Gastrocnemius medialis (tissue), 4 donors: Measurements from ENCODE around the gene SMG6. TPM values are rescaled to one million over a fixed set of nuclear protein-coding genes. Genes with fewer than 3 reads are reported as not detected.

ENCODE experiments used
- ATAC-seq, 2 donors: fragments of 150-250 bp; one replicate each; pipeline ENCODE4 v1.9.1; 2016
- DNase-seq, 2 donors: peaks; one replicate each; pipeline ENCODE4 v3.0.0-alpha.2; 2019
- H3K27ac ChIP-seq, 4 donors: fragments of 200-600 bp; sonication (generic); 1 replicate in 1 of 4; 2 replicates in 3 of 4; pipeline ENCODE4 v1.5.1; 2016 to 2018; ENCODE audit warnings: mild to moderate bottlenecking in 2 of 4, moderate library complexity in 1 of 4
- H3K27me3 ChIP-seq, 3 donors: fragments of 200-600 bp; sonication (generic) in 2 of 3; 1 replicate in 1 of 3; 2 replicates in 2 of 3; pipeline versions ENCODE4 v1.5.1 to v1.6.0; 2016 to 2019; ENCODE audit warnings: mild to moderate bottlenecking in 1 of 3, moderate library complexity in 1 of 3
- H3K36me3 ChIP-seq, 2 donors: fragments of 200-600 bp; sonication (generic) in 1 of 2; one replicate each; pipeline ENCODE4 v1.5.1; 2017 to 2018
- H3K4me1 ChIP-seq, 2 donors: fragments of 200-600 bp; sonication (generic) in 1 of 2; one replicate each; pipeline ENCODE4 v1.5.1; 2016 to 2017; ENCODE audit warnings: mild to moderate bottlenecking in 2 of 2
- H3K4me3 ChIP-seq, 4 donors: fragments of 200-600 bp; sonication (generic) in 3 of 4; 1 replicate in 1 of 4; 2 replicates in 3 of 4; pipeline ENCODE4 v1.5.1; 2016 to 2019; ENCODE audit warnings: mild to moderate bottlenecking in 2 of 4
- H3K9me3 ChIP-seq, 3 donors: fragments of 200-600 bp; sonication (generic) in 2 of 3; 1 replicate in 1 of 3; 2 replicates in 2 of 3; pipeline ENCODE4 v1.5.1; 2016 to 2019
- CTCF ChIP-seq, 5 experiments: fragments of 450-650 bp in 3 of 5; fragments of 200-600 bp in 2 of 5; sonication (generic) in 2 of 5; IDR thresholded peaks in 4 of 5; conservative IDR thresholded peaks in 1 of 5; 1 replicate in 4 of 5; 2 replicates in 1 of 5; pipeline ENCODE4 v1.5.1; 2016 to 2019; ENCODE audit warnings: antibody characterized with exemption in 5 of 5, mild to moderate bottlenecking in 3 of 5, moderate library complexity in 3 of 5
- POLR2A ChIP-seq, 2 donors: fragments of 450-650 bp; IDR thresholded peaks; one replicate each; pipeline ENCODE4 v1.6.1; 2017; ENCODE audit warnings: antibody characterized with exemption in 2 of 2, mild to moderate bottlenecking in 2 of 2, moderate library complexity in 2 of 2
- in situ Hi-C, 4 donors: fragments of 200-750 bp; cut with MboI; loops; one replicate each; pipeline versions ENCODE4 v1.15.0 to v1.8.0; 2017; ENCODE audit warnings: low sequenced_read_pairs in 4 of 4
- intact Hi-C: fragments of 100-400 bp; cut with DNase I; formaldehyde crosslinking; loops from one replicate; pipeline ENCODE4 v1.15.1; 2023; ENCODE audit warnings: low total_unique reads
- total RNA-seq, 4 donors: library from RNA; depleted of rRNA; stranded (reverse); fragments of >200 nt; gene quantifications; one replicate each; pipeline versions ENCODE4 v1.1.0 to v1.2.3, GENCODE V29; 2016

Gene SMG6
- total RNA-seq, 4 donors from 2014 or later, result 20.5 to 27.8 (median 23.0) TPM

GRCh38 chr17:2192367-2193057 lies 111.1 kb downstream of the SMG6 start:
- H3K36me3 ChIP-seq, result no peaks in the 10 kb centered on the region
- no peaks in the 10 kb centered on the region for H3K27me3 ChIP-seq
- peaks cover 40 to 47% of the 10 kb centered on the region in 2 donors for H3K4me1 ChIP-seq
- intact Hi-C loops (no loop called here), in situ Hi-C loops (no loop called here)
- DNase-seq (no peak), ATAC-seq (no peak)
- peak overlapping the region; percentile 23 to 67 (median 51) for H3K27ac ChIP-seq
- H3K4me3 ChIP-seq, result no peak overlapping the region
- no peaks in the 10 kb centered on the region for H3K9me3 ChIP-seq
- no peak for TF ChIP-seq CTCF (IDR thresholded peaks at IDR 0.05 in 4 of 5, conservative IDR thresholded peaks at IDR 0.05 in 1 of 5)
- TF ChIP-seq POLR2A (IDR thresholded peaks at IDR 0.05), result no peak

GRCh38 chr17:2191785-2192184 lies 111.8 kb downstream of the SMG6 start:
- H3K4me1 ChIP-seq, result peaks cover 45 to 47% of the 10 kb centered on the region in 2 donors
- DNase-seq (no peak), ATAC-seq (no peak)
- no peaks in the 10 kb centered on the region for H3K9me3 ChIP-seq
- H3K27ac ChIP-seq, result peak overlapping the region; percentile 23 to 67 (median 51)
- in situ Hi-C loops (no loop called here), intact Hi-C loops (no loop called here)
- TF ChIP-seq POLR2A (IDR thresholded peaks at IDR 0.05) (no peak), CTCF (IDR thresholded peaks at IDR 0.05 in 4 of 5, conservative IDR thresholded peaks at IDR 0.05 in 1 of 5) (no peak)
- no peak overlapping the region for H3K4me3 ChIP-seq
- peaks cover 0 to 2% of the 10 kb centered on the region in 2 donors for H3K36me3 ChIP-seq
- H3K27me3 ChIP-seq, result no peaks in the 10 kb centered on the region

GRCh38 chr17:2191227-2191626 lies 112.4 kb downstream of the SMG6 start:
- intact Hi-C loops (no loop called here), in situ Hi-C loops (no loop called here)
- Histone ChIP-seq H3K9me3 (no peaks in the 10 kb centered on the region), H3K4me3 (no peak overlapping the region), H3K27me3 (no peaks in the 10 kb centered on the region), H3K36me3 (peaks cover 0 to 7% of the 10 kb centered on the region in 2 donors), H3K4me1 (peaks cover 45 to 48% of the 10 kb centered on the region in 2 donors), H3K27ac (peak overlapping the region; percentile 34 to 67 (median 51))
- TF ChIP-seq POLR2A (IDR thresholded peaks at IDR 0.05) (no peak), CTCF (IDR thresholded peaks at IDR 0.05 in 4 of 5, conservative IDR thresholded peaks at IDR 0.05 in 1 of 5) (no peak)
- ATAC-seq (peak in 1 of 2 donors; percentile 12), DNase-seq (no peak)

DNA sequence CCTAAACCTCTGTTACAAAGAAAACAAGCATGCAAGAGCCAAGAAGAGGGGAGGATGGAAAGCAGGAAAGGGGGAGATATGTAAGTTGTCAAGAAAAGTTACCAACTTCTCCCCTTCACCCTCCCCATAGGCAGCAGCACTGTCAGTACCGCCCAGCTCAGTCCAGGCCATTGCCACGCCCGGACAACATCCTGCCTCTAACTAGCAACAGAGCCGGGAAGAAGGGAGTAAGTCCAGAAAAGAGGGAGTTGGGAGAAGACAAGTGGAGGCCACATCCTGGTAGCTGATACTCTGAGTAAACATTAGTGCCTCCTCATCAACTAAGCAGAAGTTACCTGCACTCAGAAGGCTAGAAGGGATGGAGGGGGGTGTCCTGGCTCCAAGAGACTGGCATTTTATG lies 113.6 kb downstream of the SMG6 start:
- no peaks in the 10 kb centered on the region for H3K27me3 ChIP-seq
- H3K27ac ChIP-seq, result peak overlapping the region; percentile 38 to 67 (median 58)
- no peak for DNase-seq
- H3K9me3 ChIP-seq, result no peaks in the 10 kb centered on the region
- no peak for ATAC-seq
- TF ChIP-seq POLR2A (IDR thresholded peaks at IDR 0.05), result no peak
- TF ChIP-seq CTCF (IDR thresholded peaks at IDR 0.05 in 4 of 5, conservative IDR thresholded peaks at IDR 0.05 in 1 of 5), result no peak
- intact Hi-C loops, result no loop called here
- H3K4me3 ChIP-seq, result no peak overlapping the region
- peaks cover 42 to 43% of the 10 kb centered on the region in 2 donors for H3K4me1 ChIP-seq
- H3K36me3 ChIP-seq, result peaks cover 0 to 19% of the 10 kb centered on the region in 2 donors
- in situ Hi-C loops, result no loop called here
